ENCODE results near the gene SYNGAP1. TPM values are rescaled to one million over a fixed set of nuclear protein-coding genes. Genes with fewer than 3 reads are reported as not detected.

Gene SYNGAP1
- total and polyA plus RNA-seq, 9 of the 15 experiments (the other 6 are each of a cell fraction or from before 2014, with no cell fraction given), result 0.01 to 22.8 (median 3.2) TPM

DNA sequence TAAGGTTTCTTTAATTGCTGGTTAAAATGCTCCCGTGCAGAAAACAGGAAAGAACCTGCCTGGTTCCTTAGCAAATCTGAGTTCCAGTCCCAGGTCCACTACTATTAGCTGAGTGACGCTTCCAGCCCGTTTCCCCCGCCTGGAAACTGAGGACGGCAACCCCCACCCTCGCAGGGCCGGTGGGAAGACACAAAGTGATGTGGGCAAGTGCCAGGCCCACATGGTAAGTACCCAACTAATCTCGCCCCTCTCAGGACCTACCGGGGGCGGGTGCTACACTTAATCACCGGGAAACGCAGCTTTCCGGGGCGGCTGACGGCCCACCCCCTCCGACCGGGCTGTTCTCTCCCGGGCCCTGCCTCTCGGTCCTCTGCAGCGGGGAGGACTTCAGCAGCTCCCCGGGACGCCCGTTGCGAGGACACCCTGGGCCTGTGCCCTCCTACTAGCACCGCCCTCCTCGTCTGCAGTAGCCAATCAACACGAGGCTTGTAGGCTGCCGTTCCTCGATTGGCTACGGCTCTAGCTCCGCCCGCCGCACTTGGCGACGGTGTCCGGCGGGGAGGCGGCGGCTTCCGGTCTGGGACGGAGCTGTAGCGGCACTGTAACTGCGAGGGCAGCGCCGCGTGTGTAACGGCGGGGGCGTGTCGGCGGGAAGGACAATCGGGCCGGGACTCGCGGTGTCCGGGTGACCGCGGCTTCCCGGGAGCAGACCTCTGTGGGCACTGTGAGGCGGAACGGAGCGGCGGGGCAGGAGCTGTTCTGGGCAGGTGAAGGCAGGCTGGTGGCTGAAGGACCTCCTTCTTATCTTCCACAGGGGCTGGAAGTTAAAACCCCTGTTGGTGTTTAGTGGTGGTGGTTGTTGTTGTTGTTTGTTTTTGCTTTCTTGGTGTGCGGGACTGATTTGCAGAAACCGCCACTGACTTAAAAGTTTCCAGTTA is 34.4 kb downstream of the SYNGAP1 start, which contains the start of gene ZBTB9 (continued):
- TF ChIP-seq CCAR2 (IDR thresholded peaks at IDR 0.05; ENCODE audit: low read depth, low read length) (no peak), STAT5A (IDR thresholded peaks at IDR 0.05; ENCODE audit: borderline replicate concordance, low read length) (no peak)
- TF ChIP-seq, protein P1, sequence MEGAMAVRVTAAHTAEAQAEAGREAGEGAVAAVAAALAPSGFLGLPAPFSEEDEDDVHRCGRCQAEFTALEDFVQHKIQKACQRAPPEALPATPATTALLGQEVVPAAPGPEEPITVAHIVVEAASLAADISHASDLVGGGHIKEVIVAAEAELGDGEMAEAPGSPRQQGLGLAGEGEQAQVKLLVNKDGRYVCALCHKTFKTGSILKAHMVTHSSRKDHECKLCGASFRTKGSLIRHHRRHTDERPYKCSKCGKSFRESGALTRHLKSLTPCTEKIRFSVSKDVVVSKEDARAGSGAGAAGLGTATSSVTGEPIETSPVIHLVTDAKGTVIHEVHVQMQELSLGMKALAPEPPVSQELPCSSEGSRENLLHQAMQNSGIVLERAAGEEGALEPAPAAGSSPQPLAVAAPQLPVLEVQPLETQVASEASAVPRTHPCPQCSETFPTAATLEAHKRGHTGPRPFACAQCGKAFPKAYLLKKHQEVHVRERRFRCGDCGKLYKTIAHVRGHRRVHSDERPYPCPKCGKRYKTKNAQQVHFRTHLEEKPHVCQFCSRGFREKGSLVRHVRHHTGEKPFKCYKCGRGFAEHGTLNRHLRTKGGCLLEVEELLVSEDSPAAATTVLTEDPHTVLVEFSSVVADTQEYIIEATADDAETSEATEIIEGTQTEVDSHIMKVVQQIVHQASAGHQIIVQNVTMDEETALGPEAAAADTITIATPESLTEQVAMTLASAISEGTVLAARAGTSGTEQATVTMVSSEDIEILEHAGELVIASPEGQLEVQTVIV (CRISPR knock-in tag; IDR thresholded peaks at IDR 0.05; ENCODE audit: borderline replicate concordance), result no peak
- TF ChIP-seq, protein P2, sequence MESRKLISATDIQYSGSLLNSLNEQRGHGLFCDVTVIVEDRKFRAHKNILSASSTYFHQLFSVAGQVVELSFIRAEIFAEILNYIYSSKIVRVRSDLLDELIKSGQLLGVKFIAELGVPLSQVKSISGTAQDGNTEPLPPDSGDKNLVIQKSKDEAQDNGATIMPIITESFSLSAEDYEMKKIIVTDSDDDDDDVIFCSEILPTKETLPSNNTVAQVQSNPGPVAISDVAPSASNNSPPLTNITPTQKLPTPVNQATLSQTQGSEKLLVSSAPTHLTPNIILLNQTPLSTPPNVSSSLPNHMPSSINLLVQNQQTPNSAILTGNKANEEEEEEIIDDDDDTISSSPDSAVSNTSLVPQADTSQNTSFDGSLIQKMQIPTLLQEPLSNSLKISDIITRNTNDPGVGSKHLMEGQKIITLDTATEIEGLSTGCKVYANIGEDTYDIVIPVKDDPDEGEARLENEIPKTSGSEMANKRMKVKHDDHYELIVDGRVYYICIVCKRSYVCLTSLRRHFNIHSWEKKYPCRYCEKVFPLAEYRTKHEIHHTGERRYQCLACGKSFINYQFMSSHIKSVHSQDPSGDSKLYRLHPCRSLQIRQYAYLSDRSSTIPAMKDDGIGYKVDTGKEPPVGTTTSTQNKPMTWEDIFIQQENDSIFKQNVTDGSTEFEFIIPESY (CRISPR knock-in tag; IDR thresholded peaks at IDR 0.05), result 0 out of 2 replicates have a peak, but pooled peaks have one; percentile 24
- TF ChIP-seq, protein P3, sequence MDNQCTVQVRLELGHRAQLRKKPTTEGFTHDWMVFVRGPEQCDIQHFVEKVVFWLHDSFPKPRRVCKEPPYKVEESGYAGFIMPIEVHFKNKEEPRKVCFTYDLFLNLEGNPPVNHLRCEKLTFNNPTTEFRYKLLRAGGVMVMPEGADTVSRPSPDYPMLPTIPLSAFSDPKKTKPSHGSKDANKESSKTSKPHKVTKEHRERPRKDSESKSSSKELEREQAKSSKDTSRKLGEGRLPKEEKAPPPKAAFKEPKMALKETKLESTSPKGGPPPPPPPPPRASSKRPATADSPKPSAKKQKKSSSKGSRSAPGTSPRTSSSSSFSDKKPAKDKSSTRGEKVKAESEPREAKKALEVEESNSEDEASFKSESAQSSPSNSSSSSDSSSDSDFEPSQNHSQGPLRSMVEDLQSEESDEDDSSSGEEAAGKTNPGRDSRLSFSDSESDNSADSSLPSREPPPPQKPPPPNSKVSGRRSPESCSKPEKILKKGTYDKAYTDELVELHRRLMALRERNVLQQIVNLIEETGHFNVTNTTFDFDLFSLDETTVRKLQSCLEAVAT (IDR thresholded peaks at IDR 0.05), result 0 out of 4 replicates have a peak, but pooled peaks of 1 of the 2 experiments have one; percentile 36
- TF ChIP-seq, protein P4, sequence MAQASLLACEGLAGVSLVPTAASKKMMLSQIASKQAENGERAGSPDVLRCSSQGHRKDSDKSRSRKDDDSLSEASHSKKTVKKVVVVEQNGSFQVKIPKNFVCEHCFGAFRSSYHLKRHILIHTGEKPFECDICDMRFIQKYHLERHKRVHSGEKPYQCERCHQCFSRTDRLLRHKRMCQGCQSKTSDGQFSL (CRISPR knock-in tag; IDR thresholded peaks at IDR 0.05), result peak; percentile 35; the same call in 1 of the 2 replicates
- TF ChIP-seq, protein P4 (tag; IDR thresholded peaks at IDR 0.05), result no peak
- TF ChIP-seq, protein P5, sequence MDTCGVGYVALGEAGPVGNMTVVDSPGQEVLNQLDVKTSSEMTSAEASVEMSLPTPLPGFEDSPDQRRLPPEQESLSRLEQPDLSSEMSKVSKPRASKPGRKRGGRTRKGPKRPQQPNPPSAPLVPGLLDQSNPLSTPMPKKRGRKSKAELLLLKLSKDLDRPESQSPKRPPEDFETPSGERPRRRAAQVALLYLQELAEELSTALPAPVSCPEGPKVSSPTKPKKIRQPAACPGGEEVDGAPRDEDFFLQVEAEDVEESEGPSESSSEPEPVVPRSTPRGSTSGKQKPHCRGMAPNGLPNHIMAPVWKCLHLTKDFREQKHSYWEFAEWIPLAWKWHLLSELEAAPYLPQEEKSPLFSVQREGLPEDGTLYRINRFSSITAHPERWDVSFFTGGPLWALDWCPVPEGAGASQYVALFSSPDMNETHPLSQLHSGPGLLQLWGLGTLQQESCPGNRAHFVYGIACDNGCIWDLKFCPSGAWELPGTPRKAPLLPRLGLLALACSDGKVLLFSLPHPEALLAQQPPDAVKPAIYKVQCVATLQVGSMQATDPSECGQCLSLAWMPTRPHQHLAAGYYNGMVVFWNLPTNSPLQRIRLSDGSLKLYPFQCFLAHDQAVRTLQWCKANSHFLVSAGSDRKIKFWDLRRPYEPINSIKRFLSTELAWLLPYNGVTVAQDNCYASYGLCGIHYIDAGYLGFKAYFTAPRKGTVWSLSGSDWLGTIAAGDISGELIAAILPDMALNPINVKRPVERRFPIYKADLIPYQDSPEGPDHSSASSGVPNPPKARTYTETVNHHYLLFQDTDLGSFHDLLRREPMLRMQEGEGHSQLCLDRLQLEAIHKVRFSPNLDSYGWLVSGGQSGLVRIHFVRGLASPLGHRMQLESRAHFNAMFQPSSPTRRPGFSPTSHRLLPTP (IDR thresholded peaks at IDR 0.05; ENCODE audit: borderline replicate concordance, extremely low read depth, insufficient read length), result no peak
- TF ChIP-seq, protein P6, sequence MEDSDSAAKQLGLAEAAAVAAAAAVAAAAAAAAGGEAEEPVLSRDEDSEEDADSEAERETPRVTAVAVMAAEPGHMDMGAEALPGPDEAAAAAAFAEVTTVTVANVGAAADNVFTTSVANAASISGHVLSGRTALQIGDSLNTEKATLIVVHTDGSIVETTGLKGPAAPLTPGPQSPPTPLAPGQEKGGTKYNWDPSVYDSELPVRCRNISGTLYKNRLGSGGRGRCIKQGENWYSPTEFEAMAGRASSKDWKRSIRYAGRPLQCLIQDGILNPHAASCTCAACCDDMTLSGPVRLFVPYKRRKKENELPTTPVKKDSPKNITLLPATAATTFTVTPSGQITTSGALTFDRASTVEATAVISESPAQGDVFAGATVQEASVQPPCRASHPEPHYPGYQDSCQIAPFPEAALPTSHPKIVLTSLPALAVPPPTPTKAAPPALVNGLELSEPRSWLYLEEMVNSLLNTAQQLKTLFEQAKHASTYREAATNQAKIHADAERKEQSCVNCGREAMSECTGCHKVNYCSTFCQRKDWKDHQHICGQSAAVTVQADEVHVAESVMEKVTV (CRISPR knock-in tag; IDR thresholded peaks at IDR 0.05), result no peak
